Fibroblast of villous mesenchyme (primary cell): ENCODE results near the gene CNEP1R1. TPM values are rescaled to one million over a fixed set of nuclear protein-coding genes. Genes with fewer than 3 reads are reported as not detected.

ENCODE experiments used
- DNase-seq: peaks from one replicate; pipeline ENCODE4 v3.0.0-alpha.2; 2010; ENCODE audit warnings: low read depth
- H3K4me3 ChIP-seq: 2 replicates; pipeline ENCODE4 v1.5.1; 2011; ENCODE audit warnings: low read depth, mild to moderate bottlenecking, low read length
- total RNA-seq: library from RNA; depleted of rRNA; stranded (reverse); fragments of >200 nt; gene quantifications from 2 replicates; pipeline ENCODE4 v1.2.3, GENCODE V29; 2012
- TF ChIP-seq, protein P1 (sequence below): IDR thresholded peaks from 2 replicates; pipeline ENCODE4 v1.5.1; 2012; ENCODE audit warnings: low read depth, mild to moderate bottlenecking, low read length; ENCODE audit not compliant: insufficient read depth

Gene CNEP1R1
- total RNA-seq, 1 donor, result 44.5 TPM

DNA sequence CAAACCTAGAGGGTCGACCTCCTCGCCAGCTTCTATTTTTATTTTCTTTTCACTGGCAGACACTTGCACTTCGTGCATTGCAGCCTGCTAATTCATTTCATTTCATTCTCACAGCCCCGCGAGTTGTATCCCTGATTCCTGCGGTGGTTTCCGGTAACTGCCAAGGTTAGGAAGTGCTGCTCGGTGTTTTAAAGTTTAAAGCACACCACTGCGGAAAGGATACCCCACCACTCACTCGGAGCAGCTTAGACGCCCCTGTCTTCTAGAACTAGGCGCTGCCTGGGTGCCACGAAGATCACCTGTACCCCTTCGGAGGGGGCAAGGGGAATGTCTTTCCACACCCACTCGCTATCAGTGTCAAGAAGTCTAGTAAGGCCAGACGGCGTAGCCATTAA is 509 bp downstream of the CNEP1R1 start:
- TF ChIP-seq, protein P1, sequence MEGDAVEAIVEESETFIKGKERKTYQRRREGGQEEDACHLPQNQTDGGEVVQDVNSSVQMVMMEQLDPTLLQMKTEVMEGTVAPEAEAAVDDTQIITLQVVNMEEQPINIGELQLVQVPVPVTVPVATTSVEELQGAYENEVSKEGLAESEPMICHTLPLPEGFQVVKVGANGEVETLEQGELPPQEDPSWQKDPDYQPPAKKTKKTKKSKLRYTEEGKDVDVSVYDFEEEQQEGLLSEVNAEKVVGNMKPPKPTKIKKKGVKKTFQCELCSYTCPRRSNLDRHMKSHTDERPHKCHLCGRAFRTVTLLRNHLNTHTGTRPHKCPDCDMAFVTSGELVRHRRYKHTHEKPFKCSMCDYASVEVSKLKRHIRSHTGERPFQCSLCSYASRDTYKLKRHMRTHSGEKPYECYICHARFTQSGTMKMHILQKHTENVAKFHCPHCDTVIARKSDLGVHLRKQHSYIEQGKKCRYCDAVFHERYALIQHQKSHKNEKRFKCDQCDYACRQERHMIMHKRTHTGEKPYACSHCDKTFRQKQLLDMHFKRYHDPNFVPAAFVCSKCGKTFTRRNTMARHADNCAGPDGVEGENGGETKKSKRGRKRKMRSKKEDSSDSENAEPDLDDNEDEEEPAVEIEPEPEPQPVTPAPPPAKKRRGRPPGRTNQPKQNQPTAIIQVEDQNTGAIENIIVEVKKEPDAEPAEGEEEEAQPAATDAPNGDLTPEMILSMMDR, result no peak
- peak overlapping the region; percentile 75 for H3K4me3 ChIP-seq
- DNase-seq, result peak; percentile 24

- TF ChIP-seq, protein P1, result no peak
- no peak for DNase-seq
- no peak overlapping the region for H3K4me3 ChIP-seq
These were observed 2.8 kb downstream of the CNEP1R1 start for GRCh38 chr16:50027829-50028228.

DNA sequence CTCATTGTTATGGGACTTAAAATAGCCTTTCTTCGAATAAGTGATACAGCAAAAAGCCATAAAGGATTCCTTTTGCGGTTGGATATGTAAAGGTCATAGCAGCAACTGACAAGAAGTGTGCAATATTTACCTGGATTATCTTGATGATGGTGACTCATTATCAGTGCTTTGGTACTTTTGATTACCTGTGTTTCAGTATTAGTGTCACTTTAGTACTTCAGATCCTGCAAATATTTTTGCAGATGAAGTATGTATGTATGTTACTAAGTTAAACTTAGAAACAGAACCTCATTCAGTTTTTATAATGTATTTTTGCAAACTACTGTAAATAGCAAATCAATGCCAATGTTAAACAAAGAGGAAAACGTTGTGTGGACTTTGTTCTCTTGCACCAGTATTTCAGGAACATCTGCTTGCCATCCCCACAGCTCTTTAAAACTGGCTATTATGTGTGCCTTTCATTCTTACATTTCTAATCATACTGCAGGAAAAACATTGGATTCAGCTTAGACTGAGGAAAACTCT is 10.5 kb downstream of the CNEP1R1 start:
- no peak for DNase-seq
- H3K4me3 ChIP-seq, result no peak overlapping the region
- TF ChIP-seq, protein P1, result no peak

DNA sequence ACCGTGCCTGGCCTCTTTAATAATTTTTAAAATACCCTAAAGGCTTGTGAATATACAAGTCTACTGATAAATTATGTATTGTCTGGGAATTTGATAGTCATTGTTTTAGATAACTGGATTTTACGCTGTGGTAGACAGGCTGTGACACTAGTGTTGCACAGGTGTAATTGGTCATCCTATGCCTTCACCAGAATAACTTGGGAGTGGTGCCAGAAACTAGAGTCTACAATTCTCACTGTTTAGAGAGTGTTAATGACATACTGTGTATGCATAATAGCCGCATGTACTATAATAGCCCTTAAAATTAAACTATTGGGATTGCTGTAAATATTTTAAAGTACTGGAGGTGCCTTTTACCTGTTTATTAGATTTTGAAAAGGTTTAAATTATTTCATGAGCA is 11.4 kb downstream of the CNEP1R1 start:
- TF ChIP-seq, protein P1, result no peak
- no peak overlapping the region for H3K4me3 ChIP-seq
- DNase-seq, result no peak

DNA sequence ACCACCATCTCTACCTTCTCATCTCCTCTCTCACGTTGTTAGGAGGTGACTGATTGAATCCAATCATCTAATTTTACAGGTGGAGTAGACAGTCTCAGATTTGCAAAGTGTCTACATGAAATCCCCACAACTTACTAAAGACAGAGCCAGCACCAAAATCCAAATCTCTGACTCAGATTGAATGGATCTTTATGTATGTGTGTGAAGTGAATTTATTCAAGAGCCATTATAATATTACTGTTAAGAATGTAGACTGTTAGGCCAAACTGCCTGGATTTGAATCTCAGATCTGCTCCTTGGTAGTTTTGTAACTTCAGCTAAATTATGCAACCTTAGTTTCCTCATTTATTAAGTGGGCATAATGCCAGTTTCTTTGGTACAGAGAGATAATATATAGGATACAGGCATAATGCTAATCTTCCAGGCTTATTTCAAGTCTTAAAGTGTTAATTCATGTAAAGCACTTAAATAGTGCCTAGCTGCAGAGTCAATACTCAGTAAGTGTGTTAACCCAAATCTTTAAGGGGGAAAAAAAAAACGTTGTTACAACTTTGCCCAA is 12.7 kb downstream of the CNEP1R1 start:
- TF ChIP-seq, protein P1, result no peak
- H3K4me3 ChIP-seq, result no peak overlapping the region
- peak; percentile 49 for DNase-seq

- TF ChIP-seq, protein P1, result no peak
- H3K4me3 ChIP-seq, result no peak overlapping the region
- no peak for DNase-seq
These were observed 13.3 kb downstream of the CNEP1R1 start for GRCh38 chr16:50038286-50038685.
